HEK293 (cell line): ENCODE data around the gene XRCC6.

ENCODE experiments used
- CTCF ChIA-PET: fragments of 350-600 bp; formaldehyde crosslinking; extraction: SDS; loops from one replicate; lab custom pipeline; 2021; ENCODE audit warnings: antibody characterized with exemption; lab: Yijun Ruan, JAX
- POLR2A ChIA-PET: fragments of 300-600 bp; formaldehyde crosslinking; extraction: SDS; loops from one replicate; lab custom pipeline; 2020; ENCODE audit warnings: antibody characterized with exemption, inconsistent platforms; lab: Yijun Ruan, JAX
- H3K27ac ChIP-seq: fragments of 200-500 bp; sonication (Bioruptor generic); 2 replicates; pipeline ENCODE4 v1.5.1; 2014; ENCODE audit warnings: low read depth, low read length, control low read depth, inconsistent platforms; ENCODE audit errors: extremely low read depth
- H3K36me3 ChIP-seq, 2 experiments: fragments of 200-500 bp in 1 of 2; sonication (Bioruptor generic) in 1 of 2; 1 replicate in 1 of 2; 2 replicates in 1 of 2; pipeline ENCODE4 v1.5.1; 2014 to 2017; ENCODE audit warnings: inconsistent platforms in 2 of 2, low read length in 2 of 2; ENCODE audit not compliant: control insufficient read depth in 2 of 2, insufficient read depth in 1 of 2
- H3K4me1 ChIP-seq: fragments of 200-500 bp; sonication (Bioruptor generic); 2 replicates; pipeline ENCODE4 v1.5.1; 2014; ENCODE audit warnings: mild to moderate bottlenecking, low read length, inconsistent platforms; ENCODE audit not compliant: control insufficient read depth, insufficient read depth
- H3K4me3 ChIP-seq: 2 replicates; pipeline ENCODE4 v1.5.1; 2011; ENCODE audit warnings: low read depth, mild to moderate bottlenecking, control low read depth, low read length, moderate library complexity
- H3K9me3 ChIP-seq: fragments of 200-500 bp; sonication (Bioruptor generic); 2 replicates; pipeline ENCODE4 v1.5.1; 2014; ENCODE audit warnings: low read depth, low read length, inconsistent platforms; ENCODE audit not compliant: control insufficient read depth, insufficient read depth
- GFI1B ChIP-seq: fragments of 450-650 bp; formaldehyde crosslinking; IDR thresholded peaks from 2 replicates; pipeline ENCODE4 v1.5.1; 2016; ENCODE audit warnings: missing biosample characterization, missing genetic modification characterization
- GLI2 ChIP-seq: fragments of 450-650 bp; formaldehyde crosslinking; IDR thresholded peaks from 2 replicates; pipeline ENCODE4; 2017; ENCODE audit warnings: missing biosample characterization, missing genetic modification characterization, low read depth, borderline replicate concordance
- GLIS1 ChIP-seq: fragments of 450-650 bp; formaldehyde crosslinking; IDR thresholded peaks from 2 replicates; pipeline ENCODE4 v1.5.1; 2016; ENCODE audit warnings: missing biosample characterization, missing genetic modification characterization
- KLF7 ChIP-seq: fragments of 450-650 bp; formaldehyde crosslinking; IDR thresholded peaks from 2 replicates; pipeline ENCODE4 v1.5.1; 2016; ENCODE audit warnings: missing biosample characterization, missing genetic modification characterization, borderline replicate concordance
- SALL2 ChIP-seq: fragments of 450-650 bp; formaldehyde crosslinking; IDR thresholded peaks from 2 replicates; pipeline ENCODE4 v1.5.0; 2017; ENCODE audit warnings: missing biosample characterization, mild to moderate bottlenecking, missing genetic modification characterization, borderline replicate concordance
- SCRT2 ChIP-seq: fragments of 450-650 bp; formaldehyde crosslinking; IDR thresholded peaks from 2 replicates; pipeline ENCODE4 v1.5.1; 2016; ENCODE audit warnings: missing biosample characterization, missing genetic modification characterization
- SETDB1 ChIP-seq: IDR thresholded peaks from one replicate; pipeline ENCODE4 v1.6.1; 2017; ENCODE audit warnings: mild to moderate bottlenecking, low read length, moderate library complexity, mixed read lengths; ENCODE audit not compliant: insufficient read length
- SP2 ChIP-seq: fragments of 450-650 bp; formaldehyde crosslinking; IDR thresholded peaks from 2 replicates; pipeline ENCODE4 v1.5.1; 2016; ENCODE audit warnings: missing biosample characterization, missing genetic modification characterization
- YY1 ChIP-seq: fragments of 450-650 bp; formaldehyde crosslinking; IDR thresholded peaks from 2 replicates; pipeline ENCODE4 v1.5.1; 2018; ENCODE audit warnings: missing biosample characterization, missing genetic modification characterization
- ZBTB20 ChIP-seq: fragments of 450-650 bp; formaldehyde crosslinking; IDR thresholded peaks from 2 replicates; pipeline ENCODE4 v1.5.1; 2016; ENCODE audit warnings: missing biosample characterization, missing genetic modification characterization
- ZNF114 ChIP-seq: fragments of 450-650 bp; formaldehyde crosslinking; IDR thresholded peaks from 2 replicates; pipeline ENCODE4 v1.5.0; 2017; ENCODE audit warnings: missing biosample characterization, missing genetic modification characterization
- ZNF121 ChIP-seq: fragments of 450-650 bp; formaldehyde crosslinking; IDR thresholded peaks from 2 replicates; pipeline ENCODE4 v1.5.1; 2016; ENCODE audit warnings: missing biosample characterization, missing genetic modification characterization
- ZNF140 ChIP-seq: fragments of 450-650 bp; formaldehyde crosslinking; IDR thresholded peaks from 2 replicates; pipeline ENCODE4 v1.5.1; 2016; ENCODE audit warnings: missing biosample characterization, missing genetic modification characterization
- ZNF335 ChIP-seq: fragments of 450-650 bp; formaldehyde crosslinking; conservative IDR thresholded peaks from 2 replicates; pipeline ENCODE4 v1.5.1; 2016; ENCODE audit warnings: missing biosample characterization, missing genetic modification characterization
- ZNF416 ChIP-seq: fragments of 450-650 bp; formaldehyde crosslinking; IDR thresholded peaks from 2 replicates; pipeline ENCODE4 v1.5.1; 2016; ENCODE audit warnings: missing biosample characterization, missing genetic modification characterization
- ZNF530 ChIP-seq: fragments of 450-650 bp; formaldehyde crosslinking; IDR thresholded peaks from 2 replicates; pipeline ENCODE4 v1.5.1; 2016; ENCODE audit warnings: low read depth, missing biosample characterization, missing genetic modification characterization
- ZNF555 ChIP-seq: fragments of 450-650 bp; formaldehyde crosslinking; conservative IDR thresholded peaks from 2 replicates; pipeline ENCODE4 v1.5.1; 2017; ENCODE audit warnings: missing biosample characterization, mild to moderate bottlenecking, missing genetic modification characterization, inconsistent platforms
- ZNF571 ChIP-seq: fragments of 450-650 bp; formaldehyde crosslinking; IDR thresholded peaks from 2 replicates; pipeline ENCODE4 v1.5.0; 2017; ENCODE audit warnings: missing biosample characterization, missing genetic modification characterization
- ZNF777 ChIP-seq: fragments of 450-650 bp; formaldehyde crosslinking; IDR thresholded peaks from 2 replicates; pipeline ENCODE4 v1.5.1; 2017; ENCODE audit warnings: missing biosample characterization, missing genetic modification characterization, borderline replicate concordance
- ZNF837 ChIP-seq: fragments of 450-650 bp; formaldehyde crosslinking; IDR thresholded peaks from 2 replicates; pipeline ENCODE4 v1.5.1; 2016; ENCODE audit warnings: missing biosample characterization, missing genetic modification characterization
- TF ChIP-seq, protein P1 (sequence below): fragments of 450-650 bp; formaldehyde crosslinking; IDR thresholded peaks from 2 replicates; pipeline ENCODE4 v1.5.1; 2016; ENCODE audit warnings: missing biosample characterization, missing genetic modification characterization
- TF ChIP-seq, protein P2 (sequence below): fragments of 450-650 bp; formaldehyde crosslinking; IDR thresholded peaks from 2 replicates; pipeline ENCODE4 v1.5.1; 2016; ENCODE audit warnings: missing biosample characterization, missing genetic modification characterization

Gene XRCC6

DNA sequence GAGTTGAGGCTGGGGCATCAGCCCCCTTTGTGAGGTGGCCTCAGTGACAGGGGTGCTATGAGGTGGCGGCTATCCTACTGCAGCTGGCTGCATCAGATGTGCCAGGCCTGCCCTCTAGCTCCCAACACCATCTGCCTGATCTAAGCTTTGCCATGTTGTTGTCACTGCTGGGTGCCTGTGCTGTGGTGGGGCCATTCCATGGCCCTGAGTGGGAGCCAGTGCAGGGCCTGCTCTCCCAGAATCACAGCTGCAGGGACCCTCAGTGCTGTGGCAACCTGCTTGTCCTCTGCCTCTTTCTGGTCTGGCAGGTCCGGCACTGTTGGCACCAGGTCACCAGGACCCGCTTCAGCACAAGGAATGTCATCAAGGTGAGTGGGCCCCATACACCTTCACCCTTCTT lies 69.4 kb downstream of the XRCC6 start:
- POLR2A ChIA-PET, result interaction anchor here (1.0 kb wide), 1 partner anchor 110 kb away, joined by 3 read pairs; the partner anchor contains the start of gene CCDC134
- CTCF ChIA-PET, result interaction anchor here (0.9 kb wide), 1 partner anchor 24 kb away, joined by 3 read pairs; no protein-coding TSS in a partner anchor
- peaks cover 0 to 36% of the 10 kb centered on the region in 2 experiments; a peak in 2 of 3 replicates for H3K36me3 ChIP-seq
- no peak for TF ChIP-seq GFI1B
- TF ChIP-seq, protein P1, sequence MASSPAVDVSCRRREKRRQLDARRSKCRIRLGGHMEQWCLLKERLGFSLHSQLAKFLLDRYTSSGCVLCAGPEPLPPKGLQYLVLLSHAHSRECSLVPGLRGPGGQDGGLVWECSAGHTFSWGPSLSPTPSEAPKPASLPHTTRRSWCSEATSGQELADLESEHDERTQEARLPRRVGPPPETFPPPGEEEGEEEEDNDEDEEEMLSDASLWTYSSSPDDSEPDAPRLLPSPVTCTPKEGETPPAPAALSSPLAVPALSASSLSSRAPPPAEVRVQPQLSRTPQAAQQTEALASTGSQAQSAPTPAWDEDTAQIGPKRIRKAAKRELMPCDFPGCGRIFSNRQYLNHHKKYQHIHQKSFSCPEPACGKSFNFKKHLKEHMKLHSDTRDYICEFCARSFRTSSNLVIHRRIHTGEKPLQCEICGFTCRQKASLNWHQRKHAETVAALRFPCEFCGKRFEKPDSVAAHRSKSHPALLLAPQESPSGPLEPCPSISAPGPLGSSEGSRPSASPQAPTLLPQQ, result 0 out of 2 replicates have a peak, but pooled peaks have one; percentile 26
- TF ChIP-seq, all 188 proteins: peak for 1
- no peak overlapping the region for H3K4me3 ChIP-seq
- H3K4me1 ChIP-seq, result no peaks in the 10 kb centered on the region
- no peaks in the 10 kb centered on the region for H3K9me3 ChIP-seq
- no peak overlapping the region for H3K27ac ChIP-seq

DNA sequence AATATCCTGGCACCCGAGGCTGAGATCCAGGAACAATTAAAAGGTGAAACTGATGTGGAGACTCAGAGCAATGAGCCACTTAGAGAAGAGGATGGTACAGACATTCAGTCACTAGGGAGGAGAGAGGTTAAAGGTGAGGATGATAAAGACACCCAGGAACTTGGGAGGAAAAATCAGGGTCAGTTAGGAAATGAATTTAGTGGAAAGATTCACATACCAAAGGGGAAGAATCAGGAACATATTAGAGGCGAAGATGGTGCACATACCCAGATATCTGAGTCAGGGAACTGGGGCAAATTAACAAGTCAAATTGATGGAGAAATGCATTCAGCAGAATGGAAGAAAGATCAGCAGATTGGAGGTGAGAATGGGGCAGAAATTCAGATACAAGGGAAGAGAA lies 74.1 kb downstream of the XRCC6 start:
- no peaks in the 10 kb centered on the region for H3K4me1 ChIP-seq
- ChIA-PET CTCF (interaction anchor here (0.7 to 5.4 kb wide), 2 partner anchors 237 to 245 kb away, joined by 3 to 53 read pairs; no protein-coding TSS in a partner anchor), POLR2A (interaction anchor here (0.6 kb wide), 1 partner anchor 761 kb away, joined by 3 read pairs; no protein-coding TSS in a partner anchor)
- H3K36me3 ChIP-seq, result peaks cover 0 to 37% of the 10 kb centered on the region in 2 experiments; a peak in 1 of 3 replicates
- H3K27ac ChIP-seq, result no peak overlapping the region
- TF ChIP-seq KLF7 (tag by site-specific recombination) (no peak), ZNF555 (tag by site-specific recombination) (no peak), ZBTB20 (tag by site-specific recombination) (no peak), SETDB1 (no peak), SCRT2 (tag by site-specific recombination) (no peak), YY1 (tag by site-specific recombination) (no peak), GLI2 (tag by site-specific recombination) (no peak), SP2 (tag by site-specific recombination) (no peak), ZNF114 (tag by site-specific recombination) (no peak), ZNF777 (tag by site-specific recombination) (no peak), ZNF837 (no peak), ZNF416 (no peak), ZNF335 (tag by site-specific recombination) (no peak), ZNF571 (tag by site-specific recombination) (no peak), ZNF530 (tag by site-specific recombination) (no peak), ZNF121 (tag by site-specific recombination) (no peak), GLIS1 (tag by site-specific recombination) (no peak), SALL2 (tag by site-specific recombination) (no peak), ZNF140 (tag by site-specific recombination) (no peak)
- TF ChIP-seq, protein P2, sequence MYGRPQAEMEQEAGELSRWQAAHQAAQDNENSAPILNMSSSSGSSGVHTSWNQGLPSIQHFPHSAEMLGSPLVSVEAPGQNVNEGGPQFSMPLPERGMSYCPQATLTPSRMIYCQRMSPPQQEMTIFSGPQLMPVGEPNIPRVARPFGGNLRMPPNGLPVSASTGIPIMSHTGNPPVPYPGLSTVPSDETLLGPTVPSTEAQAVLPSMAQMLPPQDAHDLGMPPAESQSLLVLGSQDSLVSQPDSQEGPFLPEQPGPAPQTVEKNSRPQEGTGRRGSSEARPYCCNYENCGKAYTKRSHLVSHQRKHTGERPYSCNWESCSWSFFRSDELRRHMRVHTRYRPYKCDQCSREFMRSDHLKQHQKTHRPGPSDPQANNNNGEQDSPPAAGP (tag by site-specific recombination), result no peak
- no peaks in the 10 kb centered on the region for H3K9me3 ChIP-seq
- H3K4me3 ChIP-seq, result no peak overlapping the region
